Measurements from ENCODE around the gene C3orf33.

The C3orf33 gene

DNA sequence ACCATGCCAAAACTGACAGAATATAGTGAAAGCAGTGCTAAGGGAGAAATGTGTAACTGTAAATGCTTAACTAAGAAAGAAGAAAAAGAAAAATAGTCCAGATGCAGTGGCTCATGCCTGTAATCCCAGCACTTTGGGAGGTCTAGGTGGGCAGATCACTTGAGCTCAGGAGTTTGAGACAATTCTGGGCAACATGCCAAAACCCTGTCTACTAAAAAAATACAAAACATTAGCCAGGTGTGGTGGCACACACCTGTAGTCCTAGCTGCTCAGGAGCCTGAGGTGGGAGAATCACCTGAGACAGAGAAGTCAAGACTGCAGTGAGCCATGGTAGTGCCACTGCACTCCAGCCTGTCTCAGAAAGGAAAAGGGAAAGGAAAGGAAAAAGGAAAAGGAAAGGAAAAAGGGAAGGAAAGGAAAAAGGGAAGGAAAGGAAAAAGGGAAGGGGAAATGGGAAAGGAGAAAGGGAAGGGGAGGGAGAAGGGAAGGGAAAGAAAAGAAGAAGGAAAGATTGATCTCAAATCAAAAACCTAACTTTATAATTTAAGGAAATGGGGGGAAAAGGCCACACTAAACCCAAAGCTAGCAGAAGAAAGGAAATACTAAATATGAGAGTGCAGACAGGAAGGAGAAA, 20.3 kb downstream of the C3orf33 start:
- DNase-seq (ENCODE audit: low read depth), result no peak

GRCh38 chr3:155782390-155782953, 23.6 kb downstream of the C3orf33 start:
- DNase-seq (ENCODE audit: low read depth), result no peak

GRCh38 chr3:155780291-155780690, 25.8 kb downstream of the C3orf33 start:
- DNase-seq (ENCODE audit: low read depth), result no peak

DNA sequence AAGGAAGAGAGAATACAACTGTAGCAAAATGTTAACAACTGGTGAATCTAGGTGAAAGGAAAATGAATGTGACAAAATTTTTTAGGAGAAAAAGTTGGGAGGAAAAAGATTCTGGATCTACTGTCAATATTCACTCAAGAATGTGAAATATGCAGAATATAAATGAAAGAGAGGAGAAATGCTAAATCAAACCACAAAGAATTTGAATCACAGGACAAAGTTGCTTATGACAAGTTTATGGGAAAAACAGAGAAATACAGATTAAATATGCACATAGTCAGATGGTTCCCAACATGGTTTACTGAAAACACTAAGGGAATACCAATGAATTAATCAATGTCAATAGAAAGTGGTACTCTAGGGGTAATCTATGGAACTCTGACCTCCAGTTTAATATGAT, 27.6 kb downstream of the C3orf33 start:
- no peak for DNase-seq (ENCODE audit: low read depth)

GRCh38 chr3:155772801-155773200, 33.3 kb downstream of the C3orf33 start:
- DNase-seq (ENCODE audit: low read depth), result no peak

- DNase-seq (ENCODE audit: low read depth), result no peak
Measured at GRCh38 chr3:155771126-155771525, 35.0 kb downstream of the C3orf33 start.

DNA sequence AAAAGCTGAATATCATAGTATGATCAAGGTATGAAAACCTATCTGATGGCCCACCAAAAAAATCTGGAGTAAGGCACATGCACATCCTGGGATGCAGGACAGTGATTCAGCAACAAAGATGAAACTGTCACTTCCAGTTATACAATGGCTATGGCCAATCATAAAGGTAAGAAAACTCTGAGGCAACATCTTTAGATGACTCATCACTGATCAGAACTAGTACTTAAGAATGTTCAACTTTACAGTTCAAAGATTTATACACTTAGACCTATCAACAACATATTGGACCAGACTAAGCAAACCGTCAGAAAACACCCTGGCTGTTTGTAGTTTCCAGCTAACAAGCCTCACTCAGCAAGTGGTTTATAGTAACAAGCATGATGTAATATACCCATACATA, 39.9 kb downstream of the C3orf33 start:
- DNase-seq (ENCODE audit: low read depth), result no peak

GRCh38 chr3:155763870-155764463, 42.1 kb downstream of the C3orf33 start:
- no peak for DNase-seq (ENCODE audit: low read depth)

- no peak for DNase-seq (ENCODE audit: low read depth)
Measured at GRCh38 chr3:155760653-155761052, 45.4 kb downstream of the C3orf33 start.

DNA sequence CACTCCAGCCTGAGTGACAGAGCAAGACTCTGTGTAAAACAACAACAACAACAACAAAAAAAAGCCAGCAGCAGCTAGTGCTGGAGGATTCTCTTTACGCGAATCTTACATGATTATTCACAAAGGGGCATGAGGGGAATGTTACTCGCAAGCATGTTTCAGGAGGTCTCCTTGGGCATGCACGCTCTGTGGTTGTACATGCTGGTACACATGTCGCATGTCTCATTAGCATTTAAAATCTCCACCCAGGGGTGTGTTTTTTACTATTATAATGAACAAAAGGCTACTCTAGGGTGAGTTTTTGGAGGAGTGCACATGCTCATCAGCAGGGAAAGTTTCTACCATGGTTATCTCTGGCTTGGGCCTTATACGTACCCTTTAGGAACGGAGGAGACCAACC, 48.5 kb downstream of the C3orf33 start:
- no peak for DNase-seq (ENCODE audit: low read depth)

- DNase-seq (ENCODE audit: low read depth), result no peak
Measured at GRCh38 chr3:155753038-155753639, 52.9 kb downstream of the C3orf33 start.

DNA sequence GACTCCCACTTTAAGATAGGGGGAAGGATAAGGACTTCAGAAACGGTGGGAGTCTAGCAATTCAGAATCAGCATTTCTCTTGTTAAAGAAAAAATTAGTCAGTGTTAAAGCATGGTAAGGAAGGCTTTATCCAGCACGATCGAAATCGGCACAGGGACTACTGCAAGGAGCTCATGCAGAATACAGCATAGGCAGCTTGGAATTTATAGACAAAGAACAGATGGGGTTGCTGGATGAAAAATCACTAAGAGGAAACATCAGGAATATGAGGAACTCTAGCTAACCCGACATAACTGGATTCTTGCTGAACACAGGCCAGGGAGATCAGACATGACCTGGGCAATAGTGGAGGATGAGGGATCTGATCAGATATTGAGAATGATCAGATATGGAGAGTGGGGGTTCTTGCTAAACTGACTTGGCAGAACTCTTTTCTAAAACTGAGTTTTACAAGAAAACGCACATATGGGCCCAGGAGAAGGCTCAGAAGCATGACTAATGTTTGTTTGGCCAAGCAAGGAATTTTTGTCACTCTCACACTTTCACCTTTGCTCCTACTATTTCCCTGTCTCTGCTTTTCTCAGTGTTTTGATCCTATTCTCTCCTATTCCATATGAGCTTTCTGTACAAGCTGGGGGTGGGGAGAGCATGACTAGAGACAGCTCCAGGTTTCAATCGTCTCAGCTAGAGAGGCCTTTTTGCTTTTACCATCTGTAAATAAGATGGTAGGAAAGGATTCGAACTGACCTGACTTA, 57.3 kb downstream of the C3orf33 start:
- no peak for DNase-seq (ENCODE audit: low read depth)

- DNase-seq (ENCODE audit: low read depth), result no peak
Measured at GRCh38 chr3:155747946-155748290, 58.2 kb downstream of the C3orf33 start.

DNA sequence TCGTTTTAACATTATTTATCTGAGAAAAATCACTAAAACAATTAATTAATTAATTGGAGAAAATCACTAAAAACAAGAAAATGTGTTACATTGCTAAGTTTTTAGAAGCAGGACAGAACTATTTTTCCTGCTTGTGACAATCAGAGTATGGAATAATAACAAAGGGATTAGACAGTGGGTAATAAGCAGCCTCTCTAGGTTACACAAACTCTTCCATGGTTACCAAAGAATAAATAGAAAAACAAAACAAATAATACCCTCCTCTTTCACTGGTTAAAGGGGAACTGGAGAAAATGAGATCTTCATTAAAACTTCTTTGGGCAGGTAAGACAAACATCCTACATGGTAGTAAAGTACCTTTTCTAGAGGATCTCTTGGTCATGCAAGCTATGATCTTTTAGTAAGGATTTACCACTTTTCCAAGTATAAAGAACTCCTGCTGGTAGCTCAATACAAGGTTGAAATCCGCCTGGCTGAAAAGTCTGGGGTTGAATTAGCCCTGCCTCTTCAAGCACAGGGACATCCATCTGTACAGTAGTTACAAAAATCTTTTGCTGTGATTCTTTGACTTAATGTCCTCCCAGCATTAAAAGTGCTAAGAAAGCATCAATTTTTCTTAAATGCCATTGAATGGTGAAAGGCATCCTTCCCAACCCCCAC, 58.7 kb downstream of the C3orf33 start:
- DNase-seq (ENCODE audit: low read depth), result no peak

DNA sequence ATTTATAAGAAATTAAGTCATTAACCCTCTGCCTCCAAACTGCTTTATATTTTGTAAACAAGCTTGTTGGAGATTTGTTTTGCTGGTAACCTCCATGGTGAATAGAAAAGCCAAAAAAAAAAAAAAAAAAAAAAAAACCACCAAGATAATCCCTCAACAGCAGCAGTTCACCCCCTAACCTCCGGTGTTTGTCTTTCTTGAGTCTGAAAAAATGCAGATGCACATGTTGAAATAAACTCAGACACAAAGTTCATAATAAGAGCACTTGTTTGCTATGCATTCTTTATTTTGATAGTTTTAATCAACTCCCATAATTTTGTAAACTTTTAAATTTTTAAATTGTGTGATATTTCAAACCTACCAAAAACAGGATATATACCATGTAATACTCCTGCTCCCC, 59.4 kb downstream of the C3orf33 start:
- no peak for DNase-seq (ENCODE audit: low read depth)

DNA sequence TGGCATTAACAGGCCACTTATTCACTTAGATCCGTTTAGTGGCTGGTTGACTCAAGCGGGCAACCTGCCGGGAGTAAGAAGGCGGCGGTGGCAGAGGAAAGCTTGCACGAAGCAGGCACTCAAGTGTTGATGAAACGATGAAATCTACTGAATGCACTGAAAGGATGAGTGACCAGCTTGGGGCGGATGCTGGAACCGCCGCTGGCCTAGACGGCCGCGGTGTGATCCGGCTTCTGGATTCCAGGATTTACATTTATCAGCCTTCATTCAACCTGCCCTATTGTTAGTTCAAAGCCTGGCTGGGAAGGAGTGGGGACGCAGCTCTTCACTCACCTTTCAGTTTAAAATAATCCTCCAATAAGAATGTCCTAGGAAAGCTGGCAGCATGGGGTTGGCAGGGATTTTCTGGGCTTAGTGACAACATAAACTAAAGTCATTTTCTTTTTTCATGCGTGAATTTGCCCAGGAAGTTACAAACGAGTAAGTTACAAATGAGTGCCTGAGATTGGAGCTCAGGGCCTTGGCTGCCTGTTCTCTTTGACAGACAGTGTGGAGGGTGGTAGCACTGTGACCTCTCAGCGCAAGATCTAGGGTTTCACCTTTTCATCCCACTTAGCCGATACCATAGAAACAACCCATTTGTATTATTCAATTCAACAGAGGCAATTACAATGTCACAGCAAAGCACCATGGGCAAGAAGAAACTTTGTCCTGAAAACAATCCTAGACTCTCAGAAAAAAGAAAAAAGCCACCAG, 60.1 kb downstream of the C3orf33 start:
- no peak for DNase-seq (ENCODE audit: low read depth)

DNA sequence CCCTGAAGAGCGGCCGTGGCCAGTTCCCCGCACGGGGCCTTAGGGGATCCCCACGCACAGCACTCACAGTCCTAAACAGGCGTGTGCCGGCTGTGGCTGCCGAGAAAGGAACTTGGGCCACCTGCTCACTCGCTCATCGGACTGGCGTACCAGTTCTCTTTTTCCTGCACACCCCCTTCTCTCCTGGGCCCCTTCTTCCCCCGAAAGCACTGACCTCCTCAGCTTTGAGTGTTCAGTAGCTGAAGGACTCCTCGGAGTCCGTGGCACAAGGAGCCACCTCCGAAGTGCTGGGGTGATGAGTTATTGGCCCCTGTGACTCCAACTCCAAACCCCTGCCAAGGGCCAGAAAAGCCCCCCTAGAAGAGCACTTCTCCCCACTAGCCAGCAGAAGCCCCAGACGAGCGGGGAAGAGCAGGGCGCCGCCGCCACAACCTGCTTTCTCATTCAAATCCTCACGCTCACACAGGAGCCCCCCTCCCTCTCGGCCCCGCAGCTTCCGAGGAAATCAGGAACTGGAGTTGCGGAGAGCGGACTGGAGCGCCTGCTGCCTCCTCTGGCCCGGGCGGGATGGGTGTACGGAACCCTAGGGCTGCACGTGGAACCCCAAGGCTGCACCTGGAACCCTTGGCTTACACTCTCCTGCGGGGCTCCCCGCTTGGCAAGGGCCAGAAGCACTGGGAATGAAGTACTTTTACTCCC, 61.3 kb downstream of the C3orf33 start, which contains the start of gene PLCH1:
Gene PLCH1, minus strand, starts transcription at position 446 of the 699 bp plus-strand sequence. CDS start 40,847 bp downstream, outside the sequence.
- DNase-seq (ENCODE audit: low read depth), result peak; percentile 5

- peak; percentile 16 for DNase-seq (ENCODE audit: low read depth)
Measured at GRCh38 chr3:155744010-155744625, 62.0 kb downstream of the C3orf33 start.

DNA sequence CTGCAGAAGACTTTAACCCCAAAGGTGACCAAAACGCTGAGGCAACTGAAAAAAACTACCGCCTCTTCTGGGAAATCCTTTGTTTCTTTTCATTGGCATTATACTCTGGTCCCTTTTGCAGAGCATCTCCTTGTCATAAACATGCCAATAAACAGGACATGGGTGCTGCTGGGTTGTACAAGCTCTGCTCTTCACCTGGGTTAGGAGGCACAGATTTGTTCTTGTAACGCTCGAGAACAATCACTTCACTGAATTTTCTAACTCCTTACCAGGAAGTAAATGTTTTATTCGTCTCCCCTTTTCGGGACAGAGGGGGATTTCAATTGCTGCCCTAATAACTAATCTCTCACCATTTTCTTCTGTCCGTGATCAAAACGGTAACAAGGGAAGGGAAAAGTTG, 62.5 kb downstream of the C3orf33 start:
- no peak for DNase-seq (ENCODE audit: low read depth)

DNA sequence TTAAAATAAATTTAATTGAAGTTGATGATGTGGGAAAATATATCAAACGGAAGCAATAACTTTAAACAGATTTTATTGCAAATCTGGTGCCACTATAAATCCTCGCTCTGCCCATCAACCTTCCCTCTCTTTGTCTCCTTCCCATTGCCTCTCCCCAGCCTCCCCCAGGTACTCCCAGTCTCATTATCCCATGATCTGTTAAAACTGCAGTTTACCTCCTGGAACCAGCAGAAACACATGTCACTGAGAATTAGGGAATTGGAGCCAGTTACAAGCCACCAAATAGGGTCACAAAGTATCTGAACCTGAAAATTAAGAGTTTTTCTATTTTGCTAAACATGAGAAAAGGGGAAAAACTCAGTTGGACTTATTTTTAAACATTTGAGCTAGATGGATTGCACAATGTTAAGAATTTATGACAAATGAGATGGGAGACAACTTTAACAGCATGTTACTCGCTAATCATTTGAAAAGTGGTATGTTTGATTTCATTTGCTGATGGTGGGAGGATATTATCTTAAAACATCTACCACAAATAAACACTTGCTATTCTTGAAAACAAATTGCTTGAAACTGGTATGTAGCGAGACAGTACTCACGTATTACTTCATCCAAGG, 63.6 kb downstream of the C3orf33 start:
- DNase-seq (ENCODE audit: low read depth), result no peak

Measured in stimulated activated CD8-positive, alpha-beta memory T cell treated with anti-CD3 and anti-CD28 coated beads, Interleukin-4, amount 100 ng/mL, for 24 hours (primary cell).